Measurements from ENCODE around the gene FNIP2. TPM values are rescaled to one million over a fixed set of nuclear protein-coding genes. Genes with fewer than 3 reads are reported as not detected.

Gene FNIP2
- total RNA-seq (10 to 100 TPM; 25.0 to 59.1 (median 42.5) TPM), polyA plus RNA-seq (1 to 10 TPM; 2.4 to 9.8 (median 3.7) TPM)
- long read RNA-seq, donor 1, full-length matches to known transcripts: 2 of 2 reads
- long read RNA-seq, donor 1, partial matches to known transcripts: 0 of 2 reads
- long read RNA-seq, donor 1, other reads (novel, unspliced or antisense): 0 of 2 reads
- long read RNA-seq, donor 2, partial matches to known transcripts: 0 of 1 reads
- long read RNA-seq, donor 2, other reads (novel, unspliced or antisense): 0 of 1 reads

GRCh38 chr4:158768555-158769174 lies at the start of gene FNIP2:
Gene FNIP2, plus strand, starts transcription at chr4:158769026. Its CDS starts 187 bp downstream, at chr4:158769213.
- Histone ChIP-seq H3K9me3 (no peaks in the 10 kb centered on the region), H3K4me1 (peaks cover 0 to 65% (median 38%) of the 10 kb centered on the region in 6 donors), H3K27ac (peak within 1 kb of the TSS; percentile 48 to 87 (median 85)), H3K27me3 (replicated peaks in 1 of 7) (peaks cover 0 to 44% (median 0%) of the 10 kb centered on the region in 7 donors), H3K4me3 (peak within 1 kb of the TSS; percentile 62 to 84 (median 69)), H3K36me3 (no peaks in the 10 kb centered on the region)
- peak; percentile 93 for DNase-seq
- intact Hi-C loops (cut with DNase I; ENCODE audit: low total_unique reads): no loop called here
- 0 to 1% (median 1%) methylated on average over 32 to 88 of the region's 88 CpGs for WGBS, 5 donors
- TF ChIP-seq POLR2AphosphoS5 (IDR thresholded peaks at IDR 0.05) (peak; percentile 61 to 84 (median 82)), POLR2A (IDR thresholded peaks at IDR 0.05) (peak in 1 of 3 donors; percentile 12), CTCF (IDR thresholded peaks at IDR 0.05 in 8 of 11, conservative IDR thresholded peaks at IDR 0.05 in 3 of 11) (no peak)

GRCh38 chr4:158721680-158722079 lies 47.1 kb upstream of the FNIP2 start:
- 90 to 94% (median 93%) methylated on average over 1 of the region's 1 CpG for WGBS, 5 donors
- intact Hi-C loops (cut with DNase I; ENCODE audit: low total_unique reads): loop anchor here (10.0 kb wide), 1 partner anchor 453 kb away; no protein-coding TSS in a partner anchor
- peaks cover 0 to 7% (median 0%) of the 10 kb centered on the region in 7 donors for H3K27me3 ChIP-seq (replicated peaks in 1 of 7)
- H3K9me3 ChIP-seq: no peaks in the 10 kb centered on the region
- H3K27ac ChIP-seq: no peak overlapping the region
- peaks cover 0 to 48% (median 35%) of the 10 kb centered on the region in 6 donors for H3K36me3 ChIP-seq
- peaks cover 9 to 27% (median 17%) of the 10 kb centered on the region in 6 donors for H3K4me1 ChIP-seq
- peak overlapping the region in 4 of 8 donors; percentile 61 to 86 (median 82) for H3K4me3 ChIP-seq
- DNase-seq: no peak
- no peak for TF ChIP-seq CTCF (IDR thresholded peaks at IDR 0.05 in 8 of 11, conservative IDR thresholded peaks at IDR 0.05 in 3 of 11)
- TF ChIP-seq POLR2AphosphoS5 (IDR thresholded peaks at IDR 0.05): no peak
- TF ChIP-seq POLR2A (IDR thresholded peaks at IDR 0.05): no peak

- Histone ChIP-seq H3K27me3 (replicated peaks in 1 of 7) (peaks cover 0 to 8% (median 0%) of the 10 kb centered on the region in 7 donors), H3K9me3 (no peaks in the 10 kb centered on the region), H3K4me3 (peak overlapping the region; percentile 61 to 86 (median 78)), H3K4me1 (peaks cover 9 to 27% (median 17%) of the 10 kb centered on the region in 6 donors), H3K36me3 (peaks cover 0 to 40% (median 28%) of the 10 kb centered on the region in 6 donors), H3K27ac (peak overlapping the region; percentile 87 to 94 (median 91))
- DNase-seq: no peak
- 14 to 22% (median 21%) methylated on average over 16 of the region's 16 CpGs for WGBS, 5 donors
- no peak for TF ChIP-seq POLR2AphosphoS5 (IDR thresholded peaks at IDR 0.05)
- TF ChIP-seq POLR2A (IDR thresholded peaks at IDR 0.05): no peak
- TF ChIP-seq CTCF (IDR thresholded peaks at IDR 0.05 in 8 of 11, conservative IDR thresholded peaks at IDR 0.05 in 3 of 11): no peak
- intact Hi-C loops (cut with DNase I; ENCODE audit: low total_unique reads): loop anchor here (10.0 kb wide), 1 partner anchor 452 kb away; no protein-coding TSS in a partner anchor
Measured at GRCh38 chr4:158722291-158722916, 46.4 kb upstream of the FNIP2 start.
